ENCODE results near the gene SAMD4A.

The SAMD4A gene

GRCh38 chr14:54637270-54638134, 70.6 kb downstream of the SAMD4A start:
- DNase-seq: no peak

GRCh38 chr14:54638135-54638446, 71.2 kb downstream of the SAMD4A start:
- DNase-seq: no peak

GRCh38 chr14:54639611-54640010, 72.7 kb downstream of the SAMD4A start:
- no peak for DNase-seq

GRCh38 chr14:54640506-54640905, 73.6 kb downstream of the SAMD4A start:
- no peak for DNase-seq

GRCh38 chr14:54642121-54642520, 75.2 kb downstream of the SAMD4A start:
- no peak for DNase-seq

GRCh38 chr14:54642801-54643695, 76.1 kb downstream of the SAMD4A start:
- DNase-seq: no peak

GRCh38 chr14:54643696-54644176, 76.8 kb downstream of the SAMD4A start:
- no peak for DNase-seq

GRCh38 chr14:54645639-54646038, 78.7 kb downstream of the SAMD4A start:
- DNase-seq: no peak

GRCh38 chr14:54646626-54647025, 79.7 kb downstream of the SAMD4A start:
- DNase-seq: no peak

GRCh38 chr14:54647378-54647777, 80.5 kb downstream of the SAMD4A start:
- no peak for DNase-seq

- no peak for DNase-seq
Measured at GRCh38 chr14:54649056-54649455, 82.1 kb downstream of the SAMD4A start.

GRCh38 chr14:54650331-54650958, 83.5 kb downstream of the SAMD4A start:
- DNase-seq: peak; percentile 2

- no peak for DNase-seq
Measured at GRCh38 chr14:54650959-54651351, 84.0 kb downstream of the SAMD4A start.

- DNase-seq: no peak
Measured at GRCh38 chr14:54651649-54652048, 84.7 kb downstream of the SAMD4A start.

GRCh38 chr14:54652188-54652587, 85.3 kb downstream of the SAMD4A start:
- DNase-seq: no peak

GRCh38 chr14:54652605-54653052, 85.7 kb downstream of the SAMD4A start:
- no peak for DNase-seq

- DNase-seq: no peak
Measured at GRCh38 chr14:54653712-54654469, 87.0 kb downstream of the SAMD4A start.

- DNase-seq: no peak
Measured at GRCh38 chr14:54654605-54655004, 87.7 kb downstream of the SAMD4A start.

GRCh38 chr14:54658836-54659235, 91.9 kb downstream of the SAMD4A start:
- DNase-seq: no peak

- no peak for DNase-seq
Measured at GRCh38 chr14:54659365-54659764, 92.4 kb downstream of the SAMD4A start.

- no peak for DNase-seq
Measured at GRCh38 chr14:54660604-54661111, 93.7 kb downstream of the SAMD4A start.

GRCh38 chr14:54662491-54663133, 95.7 kb downstream of the SAMD4A start:
- no peak for DNase-seq

Measured in OCI-M1 (cell line).